Tibial nerve (tissue), 4 donors: ENCODE measurements around the gene CARD10.
"Not testable (repeated sequence)": the region's sequence is repeated elsewhere in the genome, so short reads cannot be mapped to it uniquely, and the experiment has no call there.

ENCODE experiments used
- CTCF ChIP-seq, 5 experiments: fragments of 200-600 bp in 3 of 5; fragments of 450-650 bp in 2 of 5; sonication (generic) in 3 of 5; IDR thresholded peaks; one replicate each; pipeline ENCODE4 v1.5.1; 2016 to 2019; ENCODE audit warnings: antibody characterized with exemption in 5 of 5, mild to moderate bottlenecking in 3 of 5, moderate library complexity in 2 of 5
- EP300 ChIP-seq, 2 donors: sonication (generic); formaldehyde crosslinking; IDR thresholded peaks; one replicate each; pipeline ENCODE4 v1.6.1; 2017; ENCODE audit warnings: antibody characterized with exemption in 2 of 2, mild to moderate bottlenecking in 1 of 2

GRCh38 chr22:37542416-37542815 is 23.2 kb upstream of the CARD10 start:
- not testable (repeated sequence) for TF ChIP-seq EP300, CTCF (IDR thresholded peaks at IDR 0.05)
